NCI-H146 (cell line): Measurements from ENCODE around the gene ZBTB1.
A peak's percentile ranks its signal among the peaks of the same experiment; 100 is the strongest.
"Not testable (repeated sequence)": the region's sequence is repeated elsewhere in the genome, so short reads cannot be mapped to it uniquely, and the experiment has no call there.

Source experiments
- DNase-seq: peaks from one replicate; lab custom pipeline; 2025; lab: John Stamatoyannopoulos, UW

The ZBTB1 gene

DNA sequence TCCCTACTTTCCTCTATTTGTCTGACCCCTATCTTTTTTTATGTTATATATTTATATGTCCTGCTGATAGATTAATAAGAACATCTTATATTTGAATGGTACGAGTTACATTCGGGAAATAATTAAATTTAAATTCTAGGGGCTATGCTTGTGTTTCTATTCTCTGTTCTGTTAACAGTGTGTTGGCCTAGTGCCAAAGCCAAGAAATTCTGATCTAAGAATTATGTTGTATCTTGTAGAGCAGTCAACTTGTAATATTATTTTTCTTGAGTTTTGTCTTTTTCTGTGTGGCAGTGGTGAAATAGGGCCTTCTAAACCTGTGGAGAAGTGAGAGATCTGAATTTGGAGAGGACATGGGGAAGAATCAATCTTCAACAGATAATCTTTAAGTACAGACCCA, 27.0 kb downstream of the ZBTB1 start:
- no peak for DNase-seq

DNA sequence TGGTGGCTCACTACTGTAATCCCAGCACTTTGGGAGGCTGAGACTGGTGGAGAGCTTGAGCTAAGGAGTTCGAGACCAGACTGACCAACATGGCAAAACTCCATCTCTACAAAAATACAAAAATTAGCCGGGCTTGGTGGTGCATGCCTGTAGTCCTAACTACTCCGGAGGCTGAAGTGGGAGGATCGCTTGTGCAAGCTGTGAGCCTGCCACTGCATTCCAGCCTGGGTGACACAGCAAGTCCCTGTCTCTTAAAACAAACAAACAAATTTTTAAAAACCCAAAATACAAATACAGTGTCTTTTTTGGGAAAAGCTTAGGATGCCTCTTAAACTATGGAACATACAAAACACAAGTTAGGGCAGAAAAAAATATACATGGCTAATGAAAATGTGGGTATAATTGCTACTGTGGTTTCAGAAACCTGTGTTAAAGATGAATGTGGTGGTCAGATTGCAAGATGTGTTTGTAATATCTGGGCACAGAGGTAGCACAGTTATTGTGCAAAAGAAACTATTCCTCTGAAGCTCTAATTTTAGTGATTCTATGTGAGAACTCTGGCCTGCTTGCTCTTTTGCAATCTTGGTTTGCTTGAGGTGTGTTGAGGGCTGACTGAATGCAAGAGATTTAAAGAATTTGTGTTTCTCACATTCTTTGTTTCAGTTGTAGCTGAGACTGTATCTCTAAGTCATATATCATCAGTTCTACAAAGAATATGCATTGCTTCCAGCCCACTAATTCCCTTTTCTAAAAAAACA, 32.1 kb downstream of the ZBTB1 start:
- DNase-seq: no peak

DNA sequence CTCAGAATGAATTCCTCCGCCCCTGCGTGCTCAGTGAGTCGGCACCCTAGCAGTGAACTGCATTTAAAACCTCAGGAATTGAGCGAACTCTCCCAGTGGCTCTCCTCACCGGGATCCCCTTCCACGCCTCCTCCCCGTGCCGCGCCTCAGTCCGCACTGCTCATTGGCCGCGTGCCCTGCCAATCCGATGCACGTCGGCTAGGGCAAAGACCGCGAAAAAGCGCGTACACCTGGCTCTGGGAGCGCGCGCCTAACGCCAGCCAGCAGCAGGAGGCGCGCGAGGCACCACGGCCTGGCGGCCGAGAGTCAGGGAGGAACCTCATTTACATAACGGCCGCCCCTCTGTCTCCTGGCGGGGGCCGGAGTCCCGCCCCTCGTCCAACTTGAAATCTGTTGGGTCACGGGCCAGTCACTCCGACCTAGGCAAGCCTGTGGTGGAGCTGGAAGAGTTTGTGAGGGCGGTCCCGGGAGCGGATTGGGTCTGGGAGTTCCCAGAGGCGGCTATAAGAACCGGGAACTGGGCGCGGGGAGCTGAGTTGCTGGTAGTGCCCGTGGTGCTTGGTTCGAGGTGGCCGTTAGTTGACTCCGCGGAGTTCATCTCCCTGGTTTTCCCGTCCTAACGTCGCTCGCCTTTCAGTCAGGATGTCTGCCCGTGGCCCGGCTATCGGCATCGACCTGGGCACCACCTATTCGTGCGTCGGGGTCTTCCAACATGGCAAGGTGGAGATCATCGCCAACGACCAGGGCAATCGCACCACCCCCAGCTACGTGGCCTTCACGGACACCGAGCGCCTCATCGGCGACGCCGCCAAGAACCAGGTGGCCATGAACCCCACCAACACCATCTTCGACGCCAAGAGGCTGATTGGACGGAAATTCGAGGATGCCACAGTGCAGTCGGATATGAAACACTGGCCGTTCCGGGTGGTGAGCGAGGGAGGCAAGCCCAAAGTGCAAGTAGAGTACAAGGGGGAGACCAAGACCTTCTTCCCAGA, 35.9 kb downstream of the ZBTB1 start, which contains the start of gene HSPA2:
TSS of gene HSPA2 (plus strand) at position 534 of the 995 bp plus-strand sequence. CDS start at position 643, 109 bp downstream.
- DNase-seq: no peak

- DNase-seq: no peak
These were observed 36.8 kb downstream of the ZBTB1 start for GRCh38 chr14:64541261-64541971.

- DNase-seq: no peak
These were observed 37.6 kb downstream of the ZBTB1 start for GRCh38 chr14:64541972-64542835.

GRCh38 chr14:64542836-64543201, 38.2 kb downstream of the ZBTB1 start:
- DNase-seq: no peak

- no peak for DNase-seq
These were observed 40.2 kb downstream of the ZBTB1 start for GRCh38 chr14:64544607-64545312.

- no peak for DNase-seq
These were observed 44.4 kb downstream of the ZBTB1 start for GRCh38 chr14:64549016-64549415.

GRCh38 chr14:64549791-64550620, 45.4 kb downstream of the ZBTB1 start, which contains the start of gene PPP1R36:
TSS of gene PPP1R36 (plus strand) at chr14:64549961. CDS start at chr14:64549998, 37 bp downstream.
- DNase-seq: peak; percentile 87

- peak; percentile 65 for DNase-seq
These were observed 46.2 kb downstream of the ZBTB1 start for GRCh38 chr14:64550621-64551333.

DNA sequence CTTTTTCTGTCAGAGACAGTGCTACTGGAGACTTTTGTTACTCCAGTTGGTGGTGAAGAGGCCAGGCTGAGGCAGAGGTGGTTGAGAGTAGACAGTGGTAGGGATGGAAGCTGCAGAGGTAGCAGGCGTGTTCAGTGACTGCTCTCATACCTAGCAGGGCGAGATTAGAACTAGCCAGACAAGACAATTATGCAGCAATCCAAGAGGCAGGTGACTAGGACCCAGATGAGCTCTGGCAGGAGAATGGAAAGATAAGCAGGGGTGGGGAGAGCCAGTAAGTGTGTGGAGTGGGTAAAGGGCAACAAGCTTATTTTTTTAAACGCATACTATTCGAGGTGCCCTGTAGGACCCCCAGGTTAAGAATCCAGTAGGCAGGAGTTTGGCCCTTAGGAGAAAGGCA, 50.0 kb downstream of the ZBTB1 start:
- no peak for DNase-seq

- DNase-seq: no peak
These were observed 52.0 kb downstream of the ZBTB1 start for GRCh38 chr14:64556526-64556925.

DNA sequence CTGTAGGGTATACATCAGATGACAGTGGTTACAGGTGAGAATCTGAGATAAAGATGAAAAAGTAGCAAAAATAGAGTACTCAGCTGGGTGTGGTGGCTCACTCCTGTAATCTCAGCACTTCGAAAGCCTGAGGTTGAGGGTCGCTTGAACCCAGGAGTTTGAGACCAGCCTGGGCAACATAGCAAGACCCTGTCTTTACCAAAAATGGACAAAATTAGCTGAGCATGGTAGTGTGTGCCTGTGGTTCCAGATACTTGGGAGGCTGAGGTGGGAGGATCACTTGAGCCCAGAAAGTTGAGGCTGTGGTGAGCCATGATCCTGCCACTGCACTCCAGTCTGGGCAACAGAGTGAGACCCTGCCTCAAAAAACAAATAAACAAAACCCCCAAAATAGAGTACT, 53.6 kb downstream of the ZBTB1 start:
- DNase-seq: not testable (repeated sequence)

- DNase-seq: no peak
These were observed 57.1 kb downstream of the ZBTB1 start for GRCh38 chr14:64561631-64562030.

GRCh38 chr14:64562436-64562835, 57.9 kb downstream of the ZBTB1 start:
- no peak for DNase-seq

- no peak for DNase-seq
These were observed 59.1 kb downstream of the ZBTB1 start for GRCh38 chr14:64563696-64564095.

DNA sequence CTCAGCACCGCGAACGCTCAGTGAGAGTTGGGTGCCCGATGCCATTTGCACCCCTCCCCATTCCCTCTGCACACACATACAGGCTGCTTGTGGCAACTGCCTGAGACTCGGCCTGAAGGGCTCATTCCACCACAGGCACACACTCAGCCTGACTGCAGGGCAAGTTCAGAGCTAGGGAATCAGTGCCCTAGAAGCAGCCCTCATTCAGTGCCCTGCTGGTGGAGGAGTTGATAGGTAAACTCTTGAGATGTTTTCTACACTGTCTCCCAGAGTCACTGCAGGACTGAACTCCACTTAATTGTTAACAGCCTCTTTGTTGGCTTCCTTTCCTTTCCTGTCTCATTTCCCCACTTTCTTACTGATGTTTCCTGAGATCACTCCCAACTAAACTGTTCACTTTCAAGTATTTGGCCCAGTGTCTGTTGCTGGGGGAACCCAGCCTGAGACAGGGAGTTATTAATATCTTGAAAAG, 62.1 kb downstream of the ZBTB1 start:
- no peak for DNase-seq

DNA sequence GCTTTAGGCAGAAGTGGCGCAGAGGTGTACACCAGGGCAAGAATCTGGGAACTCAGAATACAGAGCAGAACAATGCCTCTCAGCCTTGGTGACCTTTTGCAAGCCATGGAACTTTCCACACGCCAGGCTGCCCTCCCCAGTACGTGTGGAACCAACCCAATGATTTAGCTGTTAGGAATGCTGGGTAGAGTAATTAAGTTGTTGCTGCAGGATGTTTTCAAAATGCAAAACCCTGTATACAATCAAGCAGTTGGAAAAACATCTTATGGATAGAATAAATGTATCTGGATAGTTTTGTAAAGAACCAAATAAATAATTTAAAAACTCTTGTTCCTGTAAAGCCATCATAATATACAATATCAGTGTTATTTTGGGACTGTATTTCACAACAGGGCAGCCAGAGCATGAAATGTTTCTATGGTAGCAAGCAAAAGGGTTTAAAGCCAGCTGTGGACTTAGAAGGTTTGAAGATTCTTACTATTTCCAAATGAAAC, 64.6 kb downstream of the ZBTB1 start:
- DNase-seq: no peak

DNA sequence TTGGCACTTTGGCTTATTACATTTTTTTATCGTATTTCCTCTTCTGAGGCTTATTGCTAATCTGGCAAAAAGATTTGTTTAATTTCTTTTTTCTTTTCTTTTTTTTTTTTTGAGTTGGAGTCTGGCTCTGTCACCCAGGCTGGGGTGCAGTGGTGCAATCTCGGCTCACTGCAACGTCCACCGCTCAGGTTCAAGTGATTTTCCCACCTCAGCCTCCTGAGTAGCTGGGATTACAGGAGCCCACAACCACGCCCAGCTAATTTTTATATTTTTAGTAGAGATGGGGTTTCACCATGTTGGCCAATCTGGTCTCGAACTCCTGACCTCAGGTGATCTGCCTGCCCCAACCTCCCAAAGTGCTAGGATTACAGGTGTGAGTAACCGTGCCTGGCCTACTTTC, 65.1 kb downstream of the ZBTB1 start:
- DNase-seq: not testable (repeated sequence)
